Measurements from ENCODE around the gene TADA3.

The TADA3 gene

GRCh38 chr3:9754678-9755077 is 37.6 kb downstream of the TADA3 start:
- peaks cover 19% of the 10 kb centered on the region for H3K4me1 ChIP-seq (ENCODE audit: insufficient read depth, low read length)
- H3K9ac ChIP-seq (ENCODE audit: low read depth, low read length), result no peak overlapping the region
- H3K9me3 ChIP-seq (ENCODE audit: insufficient read depth, low read length, severe bottlenecking), result no peaks in the 10 kb centered on the region
- H3K36me3 ChIP-seq (ENCODE audit: insufficient read depth, low read length), result peaks cover 32% of the 10 kb centered on the region
- H2AFZ ChIP-seq (ENCODE audit: low read depth, low read length), result no peak overlapping the region
- H3K27me3 ChIP-seq (ENCODE audit: insufficient read depth, low read length, poor library complexity), result no peaks in the 10 kb centered on the region
- no peak overlapping the region for H3K27ac ChIP-seq (ENCODE audit: low read length)
- DNase-seq (no peak), ATAC-seq (ENCODE audit: insufficient read depth, low read depth) (no peak)
- peaks cover 4% of the 10 kb centered on the region for H3K79me2 ChIP-seq (ENCODE audit: insufficient read depth, low read length)
- H4K20me1 ChIP-seq (ENCODE audit: insufficient read depth, low read length), result no peaks in the 10 kb centered on the region; the same call in 1 of the 2 replicates
- H3K4me2 ChIP-seq (ENCODE audit: insufficient read depth, low read length), result no peak overlapping the region
- H3K4me3 ChIP-seq (ENCODE audit: low read depth in 1 of 2, low read length in 2 of 2), result no peak overlapping the region
- TF ChIP-seq CTCF (IDR thresholded peaks at IDR 0.05; ENCODE audit: borderline replicate concordance, extremely low read depth, low read length, poor library complexity, severe bottlenecking) (no peak), EZH2 (IDR thresholded peaks at IDR 0.05; ENCODE audit: borderline replicate concordance, low read depth, low read length, severe bottlenecking) (no peak)

GRCh38 chr3:9750556-9751411 is 41.5 kb downstream of the TADA3 start:
- peak overlapping the region; percentile 94 for H3K4me2 ChIP-seq (ENCODE audit: insufficient read depth, low read length)
- no peaks in the 10 kb centered on the region; the same call in 1 of the 2 replicates for H4K20me1 ChIP-seq (ENCODE audit: insufficient read depth, low read length)
- H3K36me3 ChIP-seq (ENCODE audit: insufficient read depth, low read length), result peaks cover 45% of the 10 kb centered on the region
- H3K27ac ChIP-seq (ENCODE audit: low read length), result peak overlapping the region; percentile 75
- H3K79me2 ChIP-seq (ENCODE audit: insufficient read depth, low read length), result peaks cover 4% of the 10 kb centered on the region
- TF ChIP-seq CTCF (IDR thresholded peaks at IDR 0.05; ENCODE audit: borderline replicate concordance, extremely low read depth, low read length, poor library complexity, severe bottlenecking) (no peak), EZH2 (IDR thresholded peaks at IDR 0.05; ENCODE audit: borderline replicate concordance, low read depth, low read length, severe bottlenecking) (no peak)
- DNase-seq, result no peak
- H3K4me3 ChIP-seq (ENCODE audit: low read depth in 1 of 2, low read length in 2 of 2), result peak overlapping the region; percentile 49 to 78; a peak in 3 of 4 replicates
- ATAC-seq (ENCODE audit: insufficient read depth, low read depth), result no peak
- H3K4me1 ChIP-seq (ENCODE audit: insufficient read depth, low read length), result peaks cover 26% of the 10 kb centered on the region
- peak overlapping the region; percentile 87 for H2AFZ ChIP-seq (ENCODE audit: low read depth, low read length)
- H3K9ac ChIP-seq (ENCODE audit: low read depth, low read length), result peak overlapping the region; percentile 60
- no peaks in the 10 kb centered on the region for H3K9me3 ChIP-seq (ENCODE audit: insufficient read depth, low read length, severe bottlenecking)
- H3K27me3 ChIP-seq (ENCODE audit: insufficient read depth, low read length, poor library complexity), result no peaks in the 10 kb centered on the region

GRCh38 chr3:9749645-9750555 is 42.4 kb downstream of the TADA3 start, which contains the start of gene OGG1:
TSS of gene OGG1 (plus strand) at chr3:9749952. CDS start at chr3:9750287, 335 bp downstream.
- DNase-seq, result peak; percentile 99
- peak within 1 kb of the TSS; percentile 91 for H2AFZ ChIP-seq (ENCODE audit: low read depth, low read length)
- peaks cover 52% of the 10 kb centered on the region for H3K36me3 ChIP-seq (ENCODE audit: insufficient read depth, low read length)
- ATAC-seq (ENCODE audit: insufficient read depth, low read depth), result peak; percentile 95
- TF ChIP-seq CTCF (IDR thresholded peaks at IDR 0.05; ENCODE audit: borderline replicate concordance, extremely low read depth, low read length, poor library complexity, severe bottlenecking) (no peak), EZH2 (IDR thresholded peaks at IDR 0.05; ENCODE audit: borderline replicate concordance, low read depth, low read length, severe bottlenecking) (no peak)
- peak within 1 kb of the TSS; percentile 60 for H3K9ac ChIP-seq (ENCODE audit: low read depth, low read length)
- H3K27me3 ChIP-seq (ENCODE audit: insufficient read depth, low read length, poor library complexity), result no peaks in the 10 kb centered on the region
- H3K79me2 ChIP-seq (ENCODE audit: insufficient read depth, low read length), result peaks cover 4% of the 10 kb centered on the region
- H3K27ac ChIP-seq (ENCODE audit: low read length), result peak within 1 kb of the TSS; percentile 75
- peaks cover 26% of the 10 kb centered on the region for H3K4me1 ChIP-seq (ENCODE audit: insufficient read depth, low read length)
- no peaks in the 10 kb centered on the region for H3K9me3 ChIP-seq (ENCODE audit: insufficient read depth, low read length, severe bottlenecking)
- H4K20me1 ChIP-seq (ENCODE audit: insufficient read depth, low read length), result no peaks in the 10 kb centered on the region; the same call in 1 of the 2 replicates
- peak within 1 kb of the TSS; percentile 94 for H3K4me2 ChIP-seq (ENCODE audit: insufficient read depth, low read length)
- peak within 1 kb of the TSS; percentile 49 to 78; a peak in 3 of 4 replicates for H3K4me3 ChIP-seq (ENCODE audit: low read depth in 1 of 2, low read length in 2 of 2)
